Measurements from ENCODE around the gene VWA8. TPM values are rescaled to one million over a fixed set of nuclear protein-coding genes. Genes with fewer than 3 reads are reported as not detected.

Gene VWA8
- total and polyA plus RNA-seq, 2 of the 8 experiments (the other 6 are each of a cell fraction or from before 2014, with no cell fraction given): 5.9 to 19.6 TPM

GRCh38 chr13:41762796-41763195 lies 198.1 kb downstream of the VWA8 start:
- Histone ChIP-seq H3K9ac (replicated peaks in 1 of 4; ENCODE audit: extremely low read depth in 1 of 4, low read depth in 3 of 4, low read length in 3 of 4) (no peak overlapping the region), H2AK5ac (ENCODE audit: low read depth, low read length) (no peak overlapping the region), H3K23ac (ENCODE audit: insufficient read length) (no peak overlapping the region), H2BK5ac (ENCODE audit: low read depth, low read length) (no peak overlapping the region), H2BK20ac (ENCODE audit: low read length) (no peak overlapping the region), H3K27me3 (replicated peaks in 1 of 4; ENCODE audit: control insufficient read depth in 3 of 4, extremely low read depth in 1 of 4, insufficient read depth in 3 of 4, low read length in 3 of 4) (no peaks in the 10 kb centered on the region), H3K4me1 (replicated peaks in 1 of 4; ENCODE audit: control insufficient read depth in 3 of 4, insufficient read depth in 4 of 4, low read length in 3 of 4) (no peaks in the 10 kb centered on the region; a peak in 1 of 7 replicates), H4K91ac (replicated peaks; ENCODE audit: insufficient read length, low read length) (no peak overlapping the region), H3K14ac (ENCODE audit: insufficient read length) (no peak overlapping the region), H3K4ac (replicated peaks; ENCODE audit: insufficient read length, low read depth, low read length) (no peak overlapping the region), H2BK15ac (ENCODE audit: low read length) (no peak overlapping the region), H2BK120ac (replicated peaks; ENCODE audit: low read depth, low read length) (no peak overlapping the region), H3K27ac (ENCODE audit: low read depth, low read length) (no peak overlapping the region), H3K4me3 (ENCODE audit: extremely low read depth in 1 of 4, insufficient read depth in 2 of 4, low read depth in 3 of 4, low read length in 4 of 4) (no peak overlapping the region), H4K8ac (ENCODE audit: extremely low read depth, insufficient read depth, low read length) (no peak overlapping the region), H3K23me2 (ENCODE audit: low read depth, low read length) (no peaks in the 10 kb centered on the region), H3K9me3 (ENCODE audit: insufficient read depth in 2 of 2, low read depth in 1 of 2, low read length in 1 of 2) (no peaks in the 10 kb centered on the region), H4K20me1 (replicated peaks in 1 of 2; ENCODE audit: control insufficient read depth in 1 of 2, insufficient read depth in 2 of 2, low read length in 2 of 2) (no peaks in the 10 kb centered on the region), H3K79me1 (ENCODE audit: low read depth, low read length) (no peaks in the 10 kb centered on the region), H3K36me3 (ENCODE audit: control insufficient read depth in 2 of 4, insufficient read depth in 4 of 4, low read length in 3 of 4) (no peaks in the 10 kb centered on the region), H2AFZ (ENCODE audit: low read length) (no peak overlapping the region), H3K56ac (replicated peaks; ENCODE audit: insufficient read length, low read depth, low read length) (no peak overlapping the region), H3K79me2 (ENCODE audit: control insufficient read depth in 1 of 2, insufficient read depth in 2 of 2, low read length in 2 of 2) (no peaks in the 10 kb centered on the region), H2BK12ac (ENCODE audit: low read depth, low read length) (no peak overlapping the region), H4K5ac (ENCODE audit: insufficient read length, low read depth, low read length) (no peak overlapping the region), H3K4me2 (ENCODE audit: insufficient read depth in 1 of 2, low read depth in 2 of 2, low read length in 2 of 2) (no peak overlapping the region), H3K18ac (ENCODE audit: extremely low read depth, low read length) (no peak overlapping the region)
- DNase-seq (ENCODE audit: low read depth in 1 of 2, low spot score in 2 of 2): no peak
- no peak for FAIRE-seq
- 89% methylated on average over 5 of the region's 5 CpGs; no CpG with 5 or more reads in 1 of the 2 experiments for WGBS, 2 experiments (ENCODE audit: extremely low coverage in 1 of 2, insufficient coverage in 1 of 2, insufficient read length in 1 of 2, insufficient replicate concordance in 2 of 2, low coverage in 1 of 2, low lambda C conversion rate in 2 of 2, missing lambda C conversion rate in 1 of 2)
- ChIA-PET CTCF (ENCODE audit: partially characterized antibody) (no interaction called here), POLR2A (ENCODE audit: partially characterized antibody) (no interaction called here)
- TF ChIP-seq MAFK (IDR thresholded peaks at IDR 0.05; ENCODE audit: low read depth, low read length) (no peak), ATF2 (IDR thresholded peaks at IDR 0.05; ENCODE audit: low read length) (no peak), SUZ12 (IDR thresholded peaks at IDR 0.05; ENCODE audit: low read length) (no peak), SRF (IDR thresholded peaks at IDR 0.05; ENCODE audit: low read depth, low read length) (no peak), RFX5 (IDR thresholded peaks at IDR 0.05; ENCODE audit: borderline replicate concordance, low read depth, low read length) (no peak), SP2 (IDR thresholded peaks at IDR 0.05; ENCODE audit: low read length) (no peak), YY1 (IDR thresholded peaks at IDR 0.05; ENCODE audit: low read depth, low read length) (no peak), HDAC2 (IDR thresholded peaks at IDR 0.05; ENCODE audit: borderline replicate concordance in 1 of 2, low read depth in 2 of 2, low read length in 2 of 2) (no peak), USF2 (IDR thresholded peaks at IDR 0.05; ENCODE audit: low read length) (no peak), KDM5A (IDR thresholded peaks at IDR 0.05; ENCODE audit: low read length) (no peak), KDM1A (IDR thresholded peaks at IDR 0.05; ENCODE audit: borderline replicate concordance, low read length) (no peak), MAX (IDR thresholded peaks at IDR 0.05) (no peak)
